Activated CD4-positive, alpha-beta T cell treated with anti-CD3 and anti-CD28 coated beads for 48 hours (primary cell): ENCODE data around the gene GTPBP6.
"Not testable (repeated sequence)": the region's sequence is repeated elsewhere in the genome, so short reads cannot be mapped to it uniquely, and the experiment has no call there.

Experiments used
- DNase-seq: peaks from one replicate; pipeline ENCODE4 v3.0.0-alpha.2; 2020

The GTPBP6 gene

GRCh38 chrX:290476-291166 lies 28.0 kb downstream of the GTPBP6 start:
- peak; percentile 1 for DNase-seq

GRCh38 chrX:288561-288991 lies 30.0 kb downstream of the GTPBP6 start:
- DNase-seq: peak; percentile 3

GRCh38 chrX:287670-288069 lies 30.9 kb downstream of the GTPBP6 start:
- DNase-seq: peak; percentile 0

GRCh38 chrX:285076-285677 lies 33.4 kb downstream of the GTPBP6 start:
- no peak for DNase-seq

- DNase-seq: peak; percentile 95
These were observed 35.3 kb downstream of the GTPBP6 start for GRCh38 chrX:283115-283845.

GRCh38 chrX:282000-282681 lies 36.5 kb downstream of the GTPBP6 start:
- DNase-seq: peak; percentile 11

- DNase-seq: peak; percentile 58
These were observed 37.2 kb downstream of the GTPBP6 start, which contains the start of gene PLCXD1 for GRCh38 chrX:281166-281999. PLCXD1 (plus strand) TSS chrX:281381; CDS start chrX:284188, 2,807 bp downstream.

GRCh38 chrX:280722-281121 lies 37.9 kb downstream of the GTPBP6 start:
- DNase-seq: not testable (repeated sequence)

GRCh38 chrX:279757-280604 lies 38.6 kb downstream of the GTPBP6 start:
- peak; percentile 15 for DNase-seq

GRCh38 chrX:276581-277201 lies 41.9 kb downstream of the GTPBP6 start:
- peak; percentile 55 for DNase-seq

GRCh38 chrX:275967-276580 lies 42.5 kb downstream of the GTPBP6 start:
- peak; percentile 60 for DNase-seq

GRCh38 chrX:275476-275966 lies 43.1 kb downstream of the GTPBP6 start:
- DNase-seq: peak; percentile 7

- peak; percentile 5 for DNase-seq
These were observed 43.6 kb downstream of the GTPBP6 start for GRCh38 chrX:274904-275475.

GRCh38 chrX:270848-271367 lies 47.7 kb downstream of the GTPBP6 start:
- peak; percentile 1 for DNase-seq

- peak; percentile 1 for DNase-seq
These were observed 50.8 kb downstream of the GTPBP6 start for GRCh38 chrX:267771-268261.

- DNase-seq: no peak
These were observed 53.1 kb downstream of the GTPBP6 start for GRCh38 chrX:265502-265901.

- DNase-seq: no peak
These were observed 53.8 kb downstream of the GTPBP6 start for GRCh38 chrX:264634-265455.

GRCh38 chrX:264006-264405 lies 54.6 kb downstream of the GTPBP6 start:
- DNase-seq: not testable (repeated sequence)
